OCI-LY1 (cell line): ENCODE measurements around the gene DAAM1.

Experiments used
- EZH2 ChIP-seq: fragments of 200-600 bp; sonication (generic), shearing (Covaris generic); IDR thresholded peaks from 2 replicates; pipeline ENCODE4 v1.8.0; 2017; ENCODE audit warnings: borderline replicate concordance, mixed run types, mild to moderate bottlenecking, antibody characterized with exemption, low read length, moderate library complexity, mixed read lengths
- TF ChIP-seq, protein P1 (sequence below): fragments of 200-600 bp; sonication (generic), shearing (Covaris generic); IDR thresholded peaks from 2 replicates; pipeline ENCODE4 v1.5.1; 2017; ENCODE audit warnings: mild to moderate bottlenecking, antibody characterized with exemption, low read length, moderate library complexity, mixed read lengths

DNA sequence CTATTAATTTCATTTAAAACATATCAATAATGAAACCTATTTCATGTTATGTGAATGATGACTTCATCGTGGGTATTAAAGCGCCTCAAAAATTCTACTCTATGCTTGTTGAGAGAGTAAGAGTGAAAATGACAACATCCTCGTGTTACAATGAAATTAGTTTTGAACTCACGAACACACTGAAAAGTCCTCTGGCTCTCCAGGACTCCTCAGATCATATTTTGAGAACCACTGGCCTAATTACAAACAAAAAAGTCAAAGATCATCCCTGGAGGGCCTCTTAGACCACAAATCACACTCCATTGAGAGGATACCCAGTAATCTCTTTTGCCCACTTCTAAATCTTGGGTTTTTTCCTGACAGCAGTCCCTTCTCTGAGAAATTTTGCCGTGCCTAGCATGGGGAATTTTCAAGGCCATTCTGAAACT lies 19.1 kb downstream of the DAAM1 start:
- TF ChIP-seq, protein P1, sequence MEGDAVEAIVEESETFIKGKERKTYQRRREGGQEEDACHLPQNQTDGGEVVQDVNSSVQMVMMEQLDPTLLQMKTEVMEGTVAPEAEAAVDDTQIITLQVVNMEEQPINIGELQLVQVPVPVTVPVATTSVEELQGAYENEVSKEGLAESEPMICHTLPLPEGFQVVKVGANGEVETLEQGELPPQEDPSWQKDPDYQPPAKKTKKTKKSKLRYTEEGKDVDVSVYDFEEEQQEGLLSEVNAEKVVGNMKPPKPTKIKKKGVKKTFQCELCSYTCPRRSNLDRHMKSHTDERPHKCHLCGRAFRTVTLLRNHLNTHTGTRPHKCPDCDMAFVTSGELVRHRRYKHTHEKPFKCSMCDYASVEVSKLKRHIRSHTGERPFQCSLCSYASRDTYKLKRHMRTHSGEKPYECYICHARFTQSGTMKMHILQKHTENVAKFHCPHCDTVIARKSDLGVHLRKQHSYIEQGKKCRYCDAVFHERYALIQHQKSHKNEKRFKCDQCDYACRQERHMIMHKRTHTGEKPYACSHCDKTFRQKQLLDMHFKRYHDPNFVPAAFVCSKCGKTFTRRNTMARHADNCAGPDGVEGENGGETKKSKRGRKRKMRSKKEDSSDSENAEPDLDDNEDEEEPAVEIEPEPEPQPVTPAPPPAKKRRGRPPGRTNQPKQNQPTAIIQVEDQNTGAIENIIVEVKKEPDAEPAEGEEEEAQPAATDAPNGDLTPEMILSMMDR: no peak
- TF ChIP-seq EZH2: no peak
